HCT116 (cell line): ENCODE results near the gene AKR1E2. TPM values are rescaled to one million over a fixed set of nuclear protein-coding genes. Genes with fewer than 3 reads are reported as not detected.

Source experiments
- ATAC-seq: fragments of 200-7000 bp; cut with Tn5 transposase; 2 replicates; pipeline ENCODE4 v1.9.1; 2020; ENCODE audit warnings: mild to moderate bottlenecking, moderate library complexity
- BruUV-seq: library from RNA; stranded (reverse); fragments of 400-500 nt; replicated peaks from 2 replicates; lab custom pipeline; 2021; lab: Mats Ljungman, UMichigan
- CTCF ChIA-PET: fragments of 300-600 bp; sonication (Branson Sonifier 250); formaldehyde crosslinking; loops from one replicate; lab custom pipeline; 2021; ENCODE audit warnings: antibody characterized with exemption; lab: Charles Lee
- POLR2A ChIA-PET: fragments of 300-600, 350-600 bp; sonication (Branson Sonifier 250); formaldehyde crosslinking; loops from one replicate; lab custom pipeline; 2021; ENCODE audit warnings: antibody characterized with exemption; lab: Charles Lee
- RAD21 ChIA-PET, 2 experiments: fragments of 300-600 bp; sonication (Branson Sonifier 250); formaldehyde crosslinking; loops; one replicate each; lab custom pipeline; 2023; ENCODE audit warnings: low total read pairs in 2 of 2; ENCODE audit not compliant: uncharacterized antibody in 2 of 2, unreplicated experiment in 2 of 2, low non-redundant PET in 1 of 2; lab: Charles Lee
- DNase-seq: peaks from one replicate; pipeline ENCODE4 v3.0.0-alpha.2; 2010; ENCODE audit warnings: low read depth, low spot score
- H2AFZ ChIP-seq: fragments of 200-600 bp; shearing (Covaris generic), sonication (generic); 2 replicates; pipeline ENCODE4 v1.6.1; 2017; ENCODE audit warnings: low read depth, mixed run types, mixed read lengths, antibody characterized with exemption, low read length; ENCODE audit not compliant: poor library complexity, severe bottlenecking
- H3K27ac ChIP-seq: 2 replicates; pipeline ENCODE4 v1.5.1; 2012; ENCODE audit warnings: low read depth, low read length
- H3K27me3 ChIP-seq: fragments of 200-600 bp; sonication (generic); 2 replicates; pipeline ENCODE4 v1.6.1; 2016; ENCODE audit warnings: mixed run types, low read length, mixed read lengths; ENCODE audit not compliant: insufficient read depth
- H3K36me3 ChIP-seq, 2 experiments: fragments of 200-500 bp in 1 of 2; fragments of 200-600 bp in 1 of 2; sonication (Bioruptor generic) in 1 of 2; sonication (generic) in 1 of 2; 2 replicates each; pipeline versions ENCODE4 v1.5.1 to v1.6.1; 2014 to 2016; ENCODE audit warnings: low read length in 2 of 2, inconsistent platforms in 1 of 2, mixed read lengths in 1 of 2, mixed run types in 1 of 2; ENCODE audit not compliant: insufficient read depth in 2 of 2, control insufficient read depth in 1 of 2
- H3K4me1 ChIP-seq, 2 experiments: fragments of 200-600 bp in 1 of 2; sonication (generic) in 1 of 2; 2 replicates each; pipeline versions ENCODE4 v1.5.1 to v1.6.1; 2012 to 2017; ENCODE audit warnings: low read length in 2 of 2, inconsistent platforms in 1 of 2, mild to moderate bottlenecking in 1 of 2, mixed read lengths in 1 of 2, mixed run types in 1 of 2, moderate library complexity in 1 of 2; ENCODE audit not compliant: insufficient read depth in 2 of 2, control insufficient read depth in 1 of 2
- H3K4me2 ChIP-seq: fragments of 200-600 bp; sonication (generic); 2 replicates; pipeline ENCODE4 v1.6.1; 2017; ENCODE audit warnings: mixed run types, low read length, mixed read lengths
- H3K4me3 ChIP-seq, 2 experiments: fragments of 200-600 bp in 1 of 2; sonication (generic) in 1 of 2; replicated peaks in 1 of 2; 2 replicates each; pipeline ENCODE4 v1.5.1; 2011 to 2016; ENCODE audit warnings: low read length in 2 of 2, control low read depth in 1 of 2, low read depth in 1 of 2, mild to moderate bottlenecking in 1 of 2, mixed read lengths in 1 of 2, mixed run types in 1 of 2
- H3K79me2 ChIP-seq: fragments of 200-600 bp; sonication (generic); 2 replicates; pipeline ENCODE4 v1.6.1; 2017; ENCODE audit warnings: mild to moderate bottlenecking, mixed run types, low read length, moderate library complexity, mixed read lengths; ENCODE audit not compliant: insufficient read depth
- H3K9ac ChIP-seq: fragments of 200-600 bp; sonication (generic); 2 replicates; pipeline ENCODE4 v1.6.1; 2016; ENCODE audit warnings: low read length, mixed read lengths
- H3K9me2 ChIP-seq: fragments of 200-600 bp; sonication (generic), shearing (Covaris generic); 2 replicates; pipeline ENCODE4 v1.6.1; 2017; ENCODE audit warnings: mixed run types, mild to moderate bottlenecking, moderate library complexity; ENCODE audit not compliant: insufficient read depth
- H3K9me3 ChIP-seq, 2 experiments: fragments of 200-500 bp in 1 of 2; fragments of 200-600 bp in 1 of 2; sonication (Bioruptor generic) in 1 of 2; sonication (generic) in 1 of 2; 2 replicates each; pipeline ENCODE4 v1.6.1; 2014 to 2017; ENCODE audit warnings: low read length in 2 of 2, mixed read lengths in 2 of 2, inconsistent platforms in 1 of 2, low read depth in 1 of 2, mild to moderate bottlenecking in 1 of 2, mixed run types in 1 of 2, moderate library complexity in 1 of 2; ENCODE audit not compliant: control insufficient read depth in 1 of 2, insufficient read depth in 1 of 2
- H4K20me1 ChIP-seq: fragments of 200-600 bp; sonication (generic), shearing (Covaris generic); 2 replicates; pipeline ENCODE4 v1.6.1; 2017; ENCODE audit warnings: mixed run types, mild to moderate bottlenecking, moderate library complexity; ENCODE audit not compliant: insufficient read depth
- ATF3 ChIP-seq: IDR thresholded peaks from 2 replicates; pipeline ENCODE4 v1.6.1; 2012
- CBX3 ChIP-seq: IDR thresholded peaks from 2 replicates; pipeline ENCODE4 v1.6.1; 2012; ENCODE audit warnings: low read depth
- EZH2 ChIP-seq: fragments of 200-600 bp; sonication (generic); IDR thresholded peaks from 2 replicates; pipeline ENCODE4 v1.6.1; 2017; ENCODE audit warnings: antibody characterized with exemption, mixed run types
- FOSL1 ChIP-seq: IDR thresholded peaks from 2 replicates; pipeline ENCODE4 v1.6.1; 2012; ENCODE audit warnings: low read depth
- MAX ChIP-seq: IDR thresholded peaks from 2 replicates; pipeline ENCODE4 v1.6.1; 2012
- POLR2A ChIP-seq: IDR thresholded peaks from 2 replicates; pipeline ENCODE4 v1.7.0; 2011; ENCODE audit warnings: borderline replicate concordance; ENCODE audit not compliant: insufficient read depth, insufficient read length; ENCODE audit errors: extremely low read depth
- POLR2AphosphoS5 ChIP-seq: IDR thresholded peaks from 2 replicates; pipeline ENCODE4 v1.6.1; 2011; ENCODE audit warnings: mild to moderate bottlenecking, low read depth, low read length, moderate library complexity
- SP1 ChIP-seq: IDR thresholded peaks from 2 replicates; pipeline ENCODE4 v1.6.1; 2012; ENCODE audit warnings: low read depth
- SRF ChIP-seq: IDR thresholded peaks from 2 replicates; pipeline ENCODE4 v1.6.1; 2012; ENCODE audit warnings: low read depth
- TCF7L2 ChIP-seq: IDR thresholded peaks from 2 replicates; pipeline ENCODE4 v1.7.0; 2011; ENCODE audit warnings: borderline replicate concordance, inconsistent platforms; ENCODE audit not compliant: insufficient read depth, insufficient read length; ENCODE audit errors: extremely low read depth
- ZBTB33 ChIP-seq: IDR thresholded peaks from 2 replicates; pipeline ENCODE4 v1.6.1; 2011; ENCODE audit warnings: mild to moderate bottlenecking, low read length, moderate library complexity; ENCODE audit not compliant: insufficient replicate concordance; ENCODE audit errors: extremely low read depth
- ZFX ChIP-seq: fragments of 450-650 bp; IDR thresholded peaks from 2 replicates; pipeline ENCODE4 v1.6.1; 2017
- ZNF274 ChIP-seq: fragments of 200-500 bp; sonication (Bioruptor generic); IDR thresholded peaks from 2 replicates; pipeline ENCODE4 v1.6.1; 2014; ENCODE audit warnings: mild to moderate bottlenecking, low read depth, low read length, inconsistent platforms
- intact Hi-C: fragments of 100-400 bp; cut with micrococcal nuclease; formaldehyde crosslinking; loops from 2 replicates; pipeline ENCODE4 v1.10.0; 2022
- total RNA-seq: library from RNA; stranded (reverse); gene quantifications from one replicate; pipeline ENCODE4 v1.2.1, GENCODE V29; 2021; ENCODE audit not compliant: unreplicated experiment
- TF ChIP-seq, protein P1 (sequence below), 3 experiments: fragments of 200-600 bp in 1 of 3; sonication (generic) in 1 of 3; IDR thresholded peaks in 2 of 3; conservative IDR thresholded peaks in 1 of 3; 2 replicates each; pipeline ENCODE4 v1.5.1; 2012 to 2017; ENCODE audit warnings: low read depth in 2 of 3, low read length in 2 of 3, antibody characterized with exemption in 1 of 3, borderline replicate concordance in 1 of 3, control low read depth in 1 of 3, mild to moderate bottlenecking in 1 of 3, mixed read lengths in 1 of 3, mixed run types in 1 of 3, moderate library complexity in 1 of 3; ENCODE audit not compliant: insufficient read depth in 1 of 3

AKR1E2 gene
- total RNA-seq, 1 experiment from 2014 or later: 5.0 TPM

DNA sequence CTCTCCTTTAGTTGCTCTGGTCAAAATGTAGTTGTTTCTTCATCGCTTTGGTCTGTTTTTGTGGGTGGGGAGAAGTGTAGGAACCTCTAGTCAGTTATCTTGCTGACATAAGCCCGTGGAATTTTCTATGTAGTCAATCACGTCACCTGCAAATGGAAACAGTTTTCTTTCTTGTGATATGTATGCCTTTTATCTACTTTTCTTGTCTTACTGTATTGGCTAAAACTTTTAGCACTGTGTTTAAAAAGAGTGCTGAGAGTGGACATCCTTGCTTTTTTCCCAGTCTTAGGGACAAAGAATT lies 42.3 kb downstream of the AKR1E2 start (continued):
- TF ChIP-seq, protein P1, sequence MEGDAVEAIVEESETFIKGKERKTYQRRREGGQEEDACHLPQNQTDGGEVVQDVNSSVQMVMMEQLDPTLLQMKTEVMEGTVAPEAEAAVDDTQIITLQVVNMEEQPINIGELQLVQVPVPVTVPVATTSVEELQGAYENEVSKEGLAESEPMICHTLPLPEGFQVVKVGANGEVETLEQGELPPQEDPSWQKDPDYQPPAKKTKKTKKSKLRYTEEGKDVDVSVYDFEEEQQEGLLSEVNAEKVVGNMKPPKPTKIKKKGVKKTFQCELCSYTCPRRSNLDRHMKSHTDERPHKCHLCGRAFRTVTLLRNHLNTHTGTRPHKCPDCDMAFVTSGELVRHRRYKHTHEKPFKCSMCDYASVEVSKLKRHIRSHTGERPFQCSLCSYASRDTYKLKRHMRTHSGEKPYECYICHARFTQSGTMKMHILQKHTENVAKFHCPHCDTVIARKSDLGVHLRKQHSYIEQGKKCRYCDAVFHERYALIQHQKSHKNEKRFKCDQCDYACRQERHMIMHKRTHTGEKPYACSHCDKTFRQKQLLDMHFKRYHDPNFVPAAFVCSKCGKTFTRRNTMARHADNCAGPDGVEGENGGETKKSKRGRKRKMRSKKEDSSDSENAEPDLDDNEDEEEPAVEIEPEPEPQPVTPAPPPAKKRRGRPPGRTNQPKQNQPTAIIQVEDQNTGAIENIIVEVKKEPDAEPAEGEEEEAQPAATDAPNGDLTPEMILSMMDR (IDR thresholded peaks at IDR 0.05 in 2 of 3, conservative IDR thresholded peaks at IDR 0.05 in 1 of 3; ENCODE audit: borderline replicate concordance in 1 of 3, insufficient read depth in 1 of 3, low read depth in 2 of 3, low read length in 2 of 3): no peak
- TF ChIP-seq EZH2 (no peak), ZNF274 (no peak), POLR2A (no peak), POLR2AphosphoS5 (no peak), TCF7L2 (no peak), SRF (no peak), ATF3 (no peak)

DNA sequence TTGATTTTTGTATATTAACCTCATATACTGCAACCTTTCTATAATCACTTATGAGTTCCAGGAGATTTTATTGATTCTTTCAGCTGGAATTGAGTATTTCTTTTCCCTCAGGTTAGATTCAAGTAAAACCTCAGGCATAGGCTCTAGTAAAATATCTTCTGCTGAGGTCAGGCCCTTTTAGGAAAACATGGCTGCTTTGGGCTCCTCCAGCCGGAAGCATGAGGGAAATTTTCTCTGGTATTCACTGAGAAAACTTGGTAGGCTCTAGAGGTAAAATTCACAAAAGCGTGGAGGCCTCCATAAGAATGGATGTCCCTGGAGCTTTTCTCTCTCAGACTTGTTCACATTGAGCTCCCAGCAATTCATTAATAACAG lies 56.7 kb downstream of the AKR1E2 start:
- Histone ChIP-seq H2AFZ (no peak overlapping the region), H3K27me3 (no peaks in the 10 kb centered on the region), H3K9me2 (no peaks in the 10 kb centered on the region), H3K9ac (no peak overlapping the region), H3K4me2 (no peak overlapping the region), H3K79me2 (no peaks in the 10 kb centered on the region), H4K20me1 (no peaks in the 10 kb centered on the region), H3K36me3 (no peaks in the 10 kb centered on the region), H3K4me3 (no peak overlapping the region), H3K27ac (no peak overlapping the region), H3K4me1 (no peaks in the 10 kb centered on the region), H3K9me3 (no peaks in the 10 kb centered on the region)
- no TSS peak for BruUV-seq
- DNase-seq (no peak), ATAC-seq (no peak)
- CTCF ChIA-PET: no interaction called here
- intact Hi-C loops: no loop called here
- RAD21 ChIA-PET: no interaction called here
- no peak for TF ChIP-seq SP1
- no peak for TF ChIP-seq MAX
- TF ChIP-seq CBX3: no peak
- no peak for TF ChIP-seq ATF3
- no peak for TF ChIP-seq ZNF274
- no peak for TF ChIP-seq FOSL1
- no peak for TF ChIP-seq ZFX
- TF ChIP-seq ZBTB33: no peak
- POLR2A ChIA-PET: no interaction called here
